GM12892 (cell line): ENCODE measurements around the gene KRT72.

Experiments
- POLR2A ChIP-seq: IDR thresholded peaks from 2 replicates; pipeline ENCODE4 v1.6.1; 2011; ENCODE audit warnings: low read depth, low read length, control low read depth
- POLR2AphosphoS5 ChIP-seq: IDR thresholded peaks from 2 replicates; pipeline ENCODE4 v1.6.1; 2011; ENCODE audit warnings: low read depth, low read length, control low read depth

GRCh38 chr12:52559979-52560378 lies 41.3 kb downstream of the KRT72 start:
- TF ChIP-seq POLR2A (no peak), POLR2AphosphoS5 (no peak)
